ENCODE results near the gene MVP.

The MVP gene

DNA sequence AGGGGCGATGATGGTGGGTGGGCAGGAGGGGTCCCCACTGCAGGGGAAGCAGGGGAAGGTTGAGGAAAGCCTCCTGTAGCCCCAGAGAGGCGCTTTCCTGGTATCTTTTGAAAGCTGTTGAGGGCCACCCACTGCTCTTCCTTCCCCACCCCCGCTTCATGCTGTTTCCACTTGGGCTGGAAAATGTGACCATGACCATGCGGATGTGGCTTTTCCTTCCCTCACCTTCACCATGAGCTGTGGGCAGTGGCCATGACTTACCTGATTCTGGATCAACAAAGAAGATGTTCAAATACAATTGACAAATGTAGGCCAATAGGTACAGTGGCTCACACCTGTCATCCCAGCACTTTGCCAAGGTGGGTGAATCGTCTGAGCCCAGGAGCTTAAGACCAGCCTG lies 13.8 kb downstream of the MVP start:
- Histone ChIP-seq H4K20me1 (ENCODE audit: insufficient read depth) (no peaks in the 10 kb centered on the region), H3K4me1 (ENCODE audit: low read depth, poor library complexity, severe bottlenecking) (no peaks in the 10 kb centered on the region), H3K36me3 (ENCODE audit: insufficient read depth) (no peaks in the 10 kb centered on the region), H3K79me2 (ENCODE audit: insufficient read depth, low read depth) (no peaks in the 10 kb centered on the region), H3K4me3 (IDR thresholded peaks at IDR 0.05; ENCODE audit: insufficient read depth, low read depth, low read length) (no peak overlapping the region), H3K4me2 (no peak overlapping the region), H3K27me3 (ENCODE audit: insufficient read depth, low read depth) (no peaks in the 10 kb centered on the region), H3K9ac (no peak overlapping the region), H2AFZ (ENCODE audit: low read depth) (no peak overlapping the region), H3K27ac (no peak overlapping the region)
- TF ChIP-seq, protein P1, sequence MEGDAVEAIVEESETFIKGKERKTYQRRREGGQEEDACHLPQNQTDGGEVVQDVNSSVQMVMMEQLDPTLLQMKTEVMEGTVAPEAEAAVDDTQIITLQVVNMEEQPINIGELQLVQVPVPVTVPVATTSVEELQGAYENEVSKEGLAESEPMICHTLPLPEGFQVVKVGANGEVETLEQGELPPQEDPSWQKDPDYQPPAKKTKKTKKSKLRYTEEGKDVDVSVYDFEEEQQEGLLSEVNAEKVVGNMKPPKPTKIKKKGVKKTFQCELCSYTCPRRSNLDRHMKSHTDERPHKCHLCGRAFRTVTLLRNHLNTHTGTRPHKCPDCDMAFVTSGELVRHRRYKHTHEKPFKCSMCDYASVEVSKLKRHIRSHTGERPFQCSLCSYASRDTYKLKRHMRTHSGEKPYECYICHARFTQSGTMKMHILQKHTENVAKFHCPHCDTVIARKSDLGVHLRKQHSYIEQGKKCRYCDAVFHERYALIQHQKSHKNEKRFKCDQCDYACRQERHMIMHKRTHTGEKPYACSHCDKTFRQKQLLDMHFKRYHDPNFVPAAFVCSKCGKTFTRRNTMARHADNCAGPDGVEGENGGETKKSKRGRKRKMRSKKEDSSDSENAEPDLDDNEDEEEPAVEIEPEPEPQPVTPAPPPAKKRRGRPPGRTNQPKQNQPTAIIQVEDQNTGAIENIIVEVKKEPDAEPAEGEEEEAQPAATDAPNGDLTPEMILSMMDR (conservative IDR thresholded peaks at IDR 0.05; ENCODE audit: low read depth, low read length), result no peak

DNA sequence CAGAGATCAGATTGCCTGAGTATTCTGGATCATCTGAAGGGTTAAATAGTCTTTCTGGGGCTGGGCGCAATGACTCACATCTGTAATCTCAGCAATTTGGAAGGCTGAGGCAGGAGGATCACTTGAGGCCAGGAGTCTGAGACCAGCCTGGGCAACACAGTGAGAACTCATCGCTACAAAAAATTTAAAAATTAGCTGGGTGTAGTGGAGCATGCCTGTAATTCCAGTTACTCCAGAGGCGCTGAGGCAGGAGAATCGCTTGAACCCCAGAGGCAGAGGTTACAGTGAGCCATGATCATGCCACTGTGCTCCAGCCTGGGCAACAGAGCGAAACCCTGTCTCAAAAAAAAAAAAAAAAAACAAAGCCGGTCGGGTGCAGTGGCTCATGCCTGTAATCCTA lies 15.7 kb downstream of the MVP start:
- TF ChIP-seq, protein P1 (conservative IDR thresholded peaks at IDR 0.05; ENCODE audit: low read depth, low read length), result no peak
- Histone ChIP-seq H3K9ac (no peak overlapping the region), H4K20me1 (ENCODE audit: insufficient read depth) (no peaks in the 10 kb centered on the region), H3K27me3 (ENCODE audit: insufficient read depth, low read depth) (no peaks in the 10 kb centered on the region), H3K4me3 (IDR thresholded peaks at IDR 0.05; ENCODE audit: insufficient read depth, low read depth, low read length) (no peak overlapping the region), H3K79me2 (ENCODE audit: insufficient read depth, low read depth) (no peaks in the 10 kb centered on the region), H3K36me3 (ENCODE audit: insufficient read depth) (no peaks in the 10 kb centered on the region), H2AFZ (ENCODE audit: low read depth) (no peak overlapping the region), H3K27ac (no peak overlapping the region), H3K4me2 (no peak overlapping the region), H3K4me1 (ENCODE audit: low read depth, poor library complexity, severe bottlenecking) (no peaks in the 10 kb centered on the region)

DNA sequence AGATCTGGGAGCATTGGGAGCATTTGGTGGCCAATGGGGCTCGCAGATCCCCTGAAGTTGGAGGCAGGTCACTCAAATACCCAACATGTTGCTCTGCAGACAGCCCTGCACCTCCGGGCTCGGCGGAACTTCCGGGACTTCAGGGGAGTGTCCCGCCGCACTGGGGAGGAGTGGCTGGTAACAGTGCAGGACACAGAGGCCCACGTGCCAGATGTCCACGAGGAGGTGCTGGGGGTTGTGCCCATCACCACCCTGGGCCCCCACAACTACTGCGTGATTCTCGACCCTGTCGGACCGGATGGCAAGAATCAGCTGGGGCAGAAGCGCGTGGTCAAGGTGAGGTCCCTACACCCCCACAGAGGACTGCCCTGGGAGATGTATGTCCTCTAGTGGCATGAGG lies 16.4 kb downstream of the MVP start:
- Histone ChIP-seq H4K20me1 (ENCODE audit: insufficient read depth) (no peaks in the 10 kb centered on the region), H3K36me3 (ENCODE audit: insufficient read depth) (no peaks in the 10 kb centered on the region), H3K4me3 (IDR thresholded peaks at IDR 0.05; ENCODE audit: insufficient read depth, low read depth, low read length) (no peak overlapping the region), H3K4me1 (ENCODE audit: low read depth, poor library complexity, severe bottlenecking) (no peaks in the 10 kb centered on the region), H3K27me3 (ENCODE audit: insufficient read depth, low read depth) (no peaks in the 10 kb centered on the region), H3K4me2 (no peak overlapping the region), H3K9ac (no peak overlapping the region), H3K27ac (no peak overlapping the region), H2AFZ (ENCODE audit: low read depth) (no peak overlapping the region), H3K79me2 (ENCODE audit: insufficient read depth, low read depth) (no peaks in the 10 kb centered on the region)
- TF ChIP-seq, protein P1 (conservative IDR thresholded peaks at IDR 0.05; ENCODE audit: low read depth, low read length), result no peak

DNA sequence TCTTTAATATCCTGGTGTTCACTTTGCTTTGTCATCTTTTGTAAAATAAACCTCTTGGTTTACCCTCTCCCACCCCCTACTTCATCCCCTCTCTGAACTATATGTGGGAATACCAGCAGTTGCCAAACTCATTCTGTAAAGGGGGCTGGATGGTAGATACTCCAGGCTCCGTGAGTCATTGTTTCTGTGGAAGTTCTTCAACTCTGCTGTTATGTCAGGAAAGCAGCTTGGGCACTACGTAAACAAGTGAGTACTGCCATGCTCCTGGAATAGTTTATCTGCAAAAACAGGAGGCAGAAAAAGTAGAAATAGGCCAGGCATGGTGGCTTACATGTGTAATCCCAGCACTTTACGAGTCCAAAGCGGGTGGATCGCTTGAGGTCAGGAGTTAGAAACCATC lies 17.6 kb downstream of the MVP start:
- H3K27ac ChIP-seq, result no peak overlapping the region
- no peak overlapping the region for H2AFZ ChIP-seq (ENCODE audit: low read depth)
- H3K27me3 ChIP-seq (ENCODE audit: insufficient read depth, low read depth), result no peaks in the 10 kb centered on the region
- no peak overlapping the region for H3K4me2 ChIP-seq
- no peaks in the 10 kb centered on the region for H3K79me2 ChIP-seq (ENCODE audit: insufficient read depth, low read depth)
- H3K9ac ChIP-seq, result no peak overlapping the region
- TF ChIP-seq, protein P1 (conservative IDR thresholded peaks at IDR 0.05; ENCODE audit: low read depth, low read length), result no peak
- H3K4me1 ChIP-seq (ENCODE audit: low read depth, poor library complexity, severe bottlenecking), result no peaks in the 10 kb centered on the region
- H3K4me3 ChIP-seq (IDR thresholded peaks at IDR 0.05; ENCODE audit: insufficient read depth, low read depth, low read length), result no peak overlapping the region
- H4K20me1 ChIP-seq (ENCODE audit: insufficient read depth), result no peaks in the 10 kb centered on the region
- no peaks in the 10 kb centered on the region for H3K36me3 ChIP-seq (ENCODE audit: insufficient read depth)

DNA sequence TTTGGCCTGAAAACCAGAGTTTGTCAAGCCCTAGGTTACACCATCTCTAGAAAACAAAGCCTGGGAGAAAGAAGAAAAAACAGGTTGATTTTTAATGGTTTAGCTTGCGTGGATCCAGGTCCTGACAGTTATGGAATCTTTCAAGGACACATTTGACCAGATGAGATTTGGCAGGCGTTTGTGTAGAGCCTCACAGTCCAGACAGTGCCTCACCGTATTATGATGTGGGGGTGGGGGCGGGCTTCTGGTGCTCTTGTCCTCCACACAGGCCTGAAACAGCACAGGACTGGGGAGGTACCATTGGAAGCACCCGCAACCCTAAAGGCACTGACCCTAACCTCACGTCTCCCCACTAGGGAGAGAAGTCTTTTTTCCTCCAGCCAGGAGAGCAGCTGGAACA lies 19.6 kb downstream of the MVP start:
- Histone ChIP-seq H3K4me1 (ENCODE audit: low read depth, poor library complexity, severe bottlenecking) (no peaks in the 10 kb centered on the region), H2AFZ (ENCODE audit: low read depth) (no peak overlapping the region), H3K27ac (no peak overlapping the region), H3K4me2 (no peak overlapping the region), H3K79me2 (ENCODE audit: insufficient read depth, low read depth) (no peaks in the 10 kb centered on the region), H3K36me3 (ENCODE audit: insufficient read depth) (no peaks in the 10 kb centered on the region), H3K9ac (no peak overlapping the region), H3K27me3 (ENCODE audit: insufficient read depth, low read depth) (no peaks in the 10 kb centered on the region), H3K4me3 (IDR thresholded peaks at IDR 0.05; ENCODE audit: insufficient read depth, low read depth, low read length) (no peak overlapping the region), H4K20me1 (ENCODE audit: insufficient read depth) (no peaks in the 10 kb centered on the region)
- TF ChIP-seq, protein P1 (conservative IDR thresholded peaks at IDR 0.05; ENCODE audit: low read depth, low read length), result no peak

Measured in KMS-11 (cell line).